ENCODE measurements around the gene TRIP13. TPM values are rescaled to one million over a fixed set of nuclear protein-coding genes. Genes with fewer than 3 reads are reported as not detected.

Gene TRIP13
- polyA plus RNA-seq, 3 donors: 0.24 to 1.2 TPM; not detected in 1

DNA sequence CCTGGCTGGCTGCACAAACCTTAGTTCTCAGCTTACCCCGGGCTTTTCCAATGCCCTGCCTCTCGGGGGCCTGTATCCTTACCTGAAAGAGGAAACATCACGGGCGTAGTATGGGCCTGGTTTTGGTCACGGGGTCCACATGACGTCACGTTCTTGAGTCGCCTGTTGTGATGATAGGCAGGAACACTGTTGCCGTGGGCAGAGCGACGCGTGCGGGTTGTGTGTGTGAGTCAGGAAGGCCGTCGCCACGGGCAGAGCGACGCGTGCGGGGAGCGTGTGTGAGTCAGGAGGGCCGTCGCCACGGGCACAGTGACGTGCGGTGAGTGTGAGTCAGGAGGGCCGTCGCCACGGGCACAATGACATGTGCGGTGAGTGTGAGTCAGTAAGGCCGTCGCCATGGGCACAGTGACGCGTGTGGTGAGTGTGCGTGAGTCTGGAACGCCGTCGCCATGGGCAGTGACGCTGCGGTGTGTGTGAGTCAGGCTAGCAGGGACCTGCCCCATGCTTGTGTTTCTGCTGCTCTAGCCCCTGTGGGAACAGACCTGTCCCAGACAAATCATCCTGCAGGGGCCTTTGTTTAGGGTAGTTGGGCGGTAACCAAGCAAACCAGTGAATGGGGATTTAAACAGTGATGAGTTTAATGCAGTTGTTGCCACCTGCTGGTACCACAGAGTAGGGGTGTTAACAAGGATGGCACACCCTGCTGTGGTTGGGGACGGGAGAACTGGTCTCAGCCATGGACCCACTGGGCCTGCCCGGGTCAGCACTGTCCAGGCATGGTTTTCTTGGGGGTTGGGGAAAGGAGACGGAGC, 19.8 kb downstream of the TRIP13 start:
- no peaks in the 10 kb centered on the region for H3K9me3 Mint-ChIP-seq
- H3K4me1 ChIP-seq (ENCODE audit: control insufficient read depth in 1 of 2, insufficient read depth in 2 of 2, low read length in 2 of 2): no peaks in the 10 kb centered on the region
- H3K79me2 ChIP-seq (ENCODE audit: insufficient read depth, low read length): no peaks in the 10 kb centered on the region
- H3K9me3 ChIP-seq (replicated peaks in 1 of 2; ENCODE audit: control insufficient read depth in 1 of 2, insufficient read depth in 1 of 2, low read length in 2 of 2): no peaks in the 10 kb centered on the region
- H3K9ac ChIP-seq (ENCODE audit: insufficient read depth, low read length, poor library complexity, severe bottlenecking): no peak overlapping the region
- no peak for TF ChIP-seq CTCF (IDR thresholded peaks at IDR 0.05)
- H3K4me1 Mint-ChIP-seq: no peaks in the 10 kb centered on the region
- no peak overlapping the region for H3K27ac Mint-ChIP-seq
- intact Hi-C loops (cut with micrococcal nuclease): no loop called here
- H2AFZ ChIP-seq (ENCODE audit: insufficient read depth, low read depth, low read length, poor library complexity, severe bottlenecking): no peak overlapping the region
- H3K36me3 Mint-ChIP-seq: peaks cover 36 to 81% of the 10 kb centered on the region in 2 donors
- DNase-seq: peak in 1 of 3 donors; percentile 14
- H3K36me3 ChIP-seq (replicated peaks in 1 of 2; ENCODE audit: control insufficient read depth in 1 of 2, insufficient read depth in 2 of 2, low read length in 2 of 2): peaks cover 21 to 42% of the 10 kb centered on the region in 2 donors
- no peak overlapping the region for H3K27ac ChIP-seq (ENCODE audit: low read depth in 1 of 2, low read length in 2 of 2)
- H3K27me3 ChIP-seq (ENCODE audit: control insufficient read depth in 2 of 2, insufficient read depth in 2 of 2, low read length in 2 of 2): no peaks in the 10 kb centered on the region
- peaks cover 0 to 2% (median 0%) of the 10 kb centered on the region in 3 donors for H3K27me3 Mint-ChIP-seq (ENCODE audit: low read depth in 3 of 3)
- WGBS (ENCODE audit: insufficient coverage): 97% methylated on average over 43 of the region's 44 CpGs
- H4K20me1 ChIP-seq (ENCODE audit: insufficient read depth, low read length): no peaks in the 10 kb centered on the region
- H3K4me3 Mint-ChIP-seq: no peak overlapping the region
- H3K4me3 ChIP-seq (replicated peaks in 1 of 3; ENCODE audit: low read depth in 2 of 3, low read length in 3 of 3): no peak overlapping the region
- no peak overlapping the region for H3K4me2 ChIP-seq (replicated peaks; ENCODE audit: extremely low read depth, low read length, poor library complexity, severe bottlenecking)

GRCh38 chr5:914174-914573, 21.5 kb downstream of the TRIP13 start:
- 97% methylated on average over 13 of the region's 14 CpGs for WGBS (ENCODE audit: insufficient coverage)
- no peaks in the 10 kb centered on the region for H3K79me2 ChIP-seq (ENCODE audit: insufficient read depth, low read length)
- no peak overlapping the region for H3K4me3 Mint-ChIP-seq
- H3K27ac ChIP-seq (ENCODE audit: low read depth in 1 of 2, low read length in 2 of 2): no peak overlapping the region
- H3K27me3 Mint-ChIP-seq (ENCODE audit: low read depth in 3 of 3): peaks cover 0 to 2% (median 0%) of the 10 kb centered on the region in 3 donors
- DNase-seq: no peak
- peaks cover 15 to 39% of the 10 kb centered on the region in 2 donors for H3K36me3 ChIP-seq (replicated peaks in 1 of 2; ENCODE audit: control insufficient read depth in 1 of 2, insufficient read depth in 2 of 2, low read length in 2 of 2)
- no peaks in the 10 kb centered on the region for H3K27me3 ChIP-seq (ENCODE audit: control insufficient read depth in 2 of 2, insufficient read depth in 2 of 2, low read length in 2 of 2)
- no peaks in the 10 kb centered on the region for H4K20me1 ChIP-seq (ENCODE audit: insufficient read depth, low read length)
- H3K36me3 Mint-ChIP-seq: peaks cover 32 to 80% of the 10 kb centered on the region in 2 donors
- no peak overlapping the region for H3K4me3 ChIP-seq (replicated peaks in 1 of 3; ENCODE audit: low read depth in 2 of 3, low read length in 3 of 3)
- no peak overlapping the region for H2AFZ ChIP-seq (ENCODE audit: insufficient read depth, low read depth, low read length, poor library complexity, severe bottlenecking)
- no peaks in the 10 kb centered on the region for H3K4me1 ChIP-seq (ENCODE audit: control insufficient read depth in 1 of 2, insufficient read depth in 2 of 2, low read length in 2 of 2)
- no peak overlapping the region for H3K9ac ChIP-seq (ENCODE audit: insufficient read depth, low read length, poor library complexity, severe bottlenecking)
- no peak for TF ChIP-seq CTCF (IDR thresholded peaks at IDR 0.05)
- intact Hi-C loops (cut with micrococcal nuclease): no loop called here
- H3K27ac Mint-ChIP-seq: no peak overlapping the region
- no peaks in the 10 kb centered on the region for H3K4me1 Mint-ChIP-seq
- H3K4me2 ChIP-seq (replicated peaks; ENCODE audit: extremely low read depth, low read length, poor library complexity, severe bottlenecking): no peak overlapping the region
- no peaks in the 10 kb centered on the region for H3K9me3 Mint-ChIP-seq
- H3K9me3 ChIP-seq (replicated peaks in 1 of 2; ENCODE audit: control insufficient read depth in 1 of 2, insufficient read depth in 1 of 2, low read length in 2 of 2): no peaks in the 10 kb centered on the region
